ENCODE data around the gene C6orf58. TPM values are rescaled to one million over a fixed set of nuclear protein-coding genes. Genes with fewer than 3 reads are reported as not detected.
"Not testable (repeated sequence)": the region's sequence is repeated elsewhere in the genome, so short reads cannot be mapped to it uniquely, and the experiment has no call there.

The C6orf58 gene
- total and polyA plus RNA-seq, 2 donors, result 0.05 to 0.25 TPM

- 96% methylated on average over 2 of the region's 2 CpGs for WGBS
- no peaks in the 10 kb centered on the region for H3K4me1 ChIP-seq (ENCODE audit: control insufficient read depth in 2 of 2, insufficient read depth in 2 of 2, low read length in 2 of 2)
- no peaks in the 10 kb centered on the region for H3K27me3 ChIP-seq (ENCODE audit: control insufficient read depth in 2 of 2, insufficient read depth in 1 of 2, low read length in 1 of 2)
- H3K27ac ChIP-seq (ENCODE audit: low read depth in 1 of 2, low read length in 1 of 2), result no peak overlapping the region
- no peaks in the 10 kb centered on the region for H3K36me3 ChIP-seq (ENCODE audit: control insufficient read depth in 2 of 2, insufficient read depth in 2 of 2, low read length in 1 of 2)
- H3K9me3 ChIP-seq (ENCODE audit: control insufficient read depth in 2 of 2, insufficient read depth in 1 of 2, low read length in 1 of 2), result no peaks in the 10 kb centered on the region
- H3K4me3 ChIP-seq (ENCODE audit: low read length in 2 of 2), result no peak overlapping the region
- no peak for DNase-seq (ENCODE audit: low read depth in 6 of 9, low spot score in 9 of 9)
Measured at GRCh38 chr6:127585123-127585522, 8.1 kb downstream of the C6orf58 start.

DNA sequence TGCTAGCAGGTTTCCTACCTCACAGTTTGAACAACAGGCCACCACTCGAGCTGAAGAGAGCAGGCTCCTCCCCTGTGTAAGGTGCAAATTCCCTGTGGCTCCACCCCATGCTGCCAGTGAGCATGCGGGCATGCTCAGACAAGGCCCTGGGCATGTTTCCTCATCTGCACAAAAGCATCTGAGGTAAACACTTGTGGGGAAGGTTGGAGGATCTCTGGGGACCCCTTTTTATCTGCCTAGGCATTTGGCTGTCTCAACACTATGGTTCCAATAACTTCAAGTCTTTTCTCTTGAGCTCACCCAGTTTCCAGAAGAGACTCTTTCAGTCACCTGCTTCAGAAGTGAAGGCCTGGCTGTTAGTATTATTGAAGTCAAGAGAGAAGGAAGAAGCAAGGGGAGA is 9.4 kb downstream of the C6orf58 start:
- DNase-seq (ENCODE audit: low read depth in 6 of 9, low spot score in 9 of 9), result no peak
- H3K27ac ChIP-seq (ENCODE audit: low read depth in 1 of 2, low read length in 1 of 2), result no peak overlapping the region
- H3K9me3 ChIP-seq (ENCODE audit: control insufficient read depth in 2 of 2, insufficient read depth in 1 of 2, low read length in 1 of 2), result no peaks in the 10 kb centered on the region
- WGBS, result 43% methylated on average over 2 of the region's 2 CpGs
- no peaks in the 10 kb centered on the region for H3K27me3 ChIP-seq (ENCODE audit: control insufficient read depth in 2 of 2, insufficient read depth in 1 of 2, low read length in 1 of 2)
- H3K4me3 ChIP-seq (ENCODE audit: low read length in 2 of 2), result no peak overlapping the region
- H3K4me1 ChIP-seq (ENCODE audit: control insufficient read depth in 2 of 2, insufficient read depth in 2 of 2, low read length in 2 of 2), result no peaks in the 10 kb centered on the region
- H3K36me3 ChIP-seq (ENCODE audit: control insufficient read depth in 2 of 2, insufficient read depth in 2 of 2, low read length in 1 of 2), result no peaks in the 10 kb centered on the region

- 88% methylated on average over 2 of the region's 2 CpGs for WGBS
- Histone ChIP-seq H3K9me3 (ENCODE audit: control insufficient read depth in 2 of 2, insufficient read depth in 1 of 2, low read length in 1 of 2) (no peaks in the 10 kb centered on the region), H3K4me1 (ENCODE audit: control insufficient read depth in 2 of 2, insufficient read depth in 2 of 2, low read length in 2 of 2) (no peaks in the 10 kb centered on the region), H3K27me3 (ENCODE audit: control insufficient read depth in 2 of 2, insufficient read depth in 1 of 2, low read length in 1 of 2) (no peaks in the 10 kb centered on the region), H3K36me3 (ENCODE audit: control insufficient read depth in 2 of 2, insufficient read depth in 2 of 2, low read length in 1 of 2) (no peaks in the 10 kb centered on the region), H3K27ac (ENCODE audit: low read depth in 1 of 2, low read length in 1 of 2) (no peak overlapping the region), H3K4me3 (ENCODE audit: low read length in 2 of 2) (no peak overlapping the region)
- DNase-seq (ENCODE audit: low read depth in 6 of 9, low spot score in 9 of 9), result no peak
Measured at GRCh38 chr6:127587875-127588274, 10.9 kb downstream of the C6orf58 start.

- H3K36me3 ChIP-seq (ENCODE audit: control insufficient read depth in 2 of 2, insufficient read depth in 2 of 2, low read length in 1 of 2), result no peaks in the 10 kb centered on the region
- no peaks in the 10 kb centered on the region for H3K4me1 ChIP-seq (ENCODE audit: control insufficient read depth in 2 of 2, insufficient read depth in 2 of 2, low read length in 2 of 2)
- no peaks in the 10 kb centered on the region for H3K9me3 ChIP-seq (ENCODE audit: control insufficient read depth in 2 of 2, insufficient read depth in 1 of 2, low read length in 1 of 2)
- no peak for DNase-seq (ENCODE audit: low read depth in 6 of 9, low spot score in 9 of 9)
- H3K27ac ChIP-seq (ENCODE audit: low read depth in 1 of 2, low read length in 1 of 2), result no peak overlapping the region
- no peaks in the 10 kb centered on the region for H3K27me3 ChIP-seq (ENCODE audit: control insufficient read depth in 2 of 2, insufficient read depth in 1 of 2, low read length in 1 of 2)
- H3K4me3 ChIP-seq (ENCODE audit: low read length in 2 of 2), result no peak overlapping the region
Measured at GRCh38 chr6:127589135-127589534, 12.2 kb downstream of the C6orf58 start.

DNA sequence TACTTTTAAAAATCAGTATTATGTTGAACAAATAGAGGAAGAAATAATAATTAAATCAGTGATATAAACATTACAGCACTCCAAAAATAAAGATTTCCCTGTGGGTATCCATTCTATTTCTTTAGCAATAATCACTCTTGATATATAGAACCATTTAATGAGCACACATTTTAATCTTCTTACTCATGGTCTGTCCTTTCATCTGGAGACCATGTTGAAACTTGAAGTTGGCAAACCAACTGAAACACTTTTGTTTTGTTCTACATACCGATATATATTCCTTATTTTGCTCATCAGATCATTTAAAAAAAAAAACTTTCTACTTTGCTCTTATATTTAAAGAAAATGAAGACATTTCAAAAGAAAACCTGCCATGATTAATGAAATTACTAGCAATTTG is 13.4 kb downstream of the C6orf58 start:
- WGBS, result 89% methylated on average over 1 of the region's 1 CpG
- DNase-seq (ENCODE audit: low read depth in 6 of 9, low spot score in 9 of 9), result no peak
- no peak overlapping the region for H3K4me3 ChIP-seq (ENCODE audit: low read length in 2 of 2)
- H3K4me1 ChIP-seq (ENCODE audit: control insufficient read depth in 2 of 2, insufficient read depth in 2 of 2, low read length in 2 of 2), result no peaks in the 10 kb centered on the region
- H3K27ac ChIP-seq (ENCODE audit: low read depth in 1 of 2, low read length in 1 of 2), result no peak overlapping the region
- H3K27me3 ChIP-seq (ENCODE audit: control insufficient read depth in 2 of 2, insufficient read depth in 1 of 2, low read length in 1 of 2), result no peaks in the 10 kb centered on the region
- no peaks in the 10 kb centered on the region for H3K36me3 ChIP-seq (ENCODE audit: control insufficient read depth in 2 of 2, insufficient read depth in 2 of 2, low read length in 1 of 2)
- H3K9me3 ChIP-seq (ENCODE audit: control insufficient read depth in 2 of 2, insufficient read depth in 1 of 2, low read length in 1 of 2), result no peaks in the 10 kb centered on the region

DNA sequence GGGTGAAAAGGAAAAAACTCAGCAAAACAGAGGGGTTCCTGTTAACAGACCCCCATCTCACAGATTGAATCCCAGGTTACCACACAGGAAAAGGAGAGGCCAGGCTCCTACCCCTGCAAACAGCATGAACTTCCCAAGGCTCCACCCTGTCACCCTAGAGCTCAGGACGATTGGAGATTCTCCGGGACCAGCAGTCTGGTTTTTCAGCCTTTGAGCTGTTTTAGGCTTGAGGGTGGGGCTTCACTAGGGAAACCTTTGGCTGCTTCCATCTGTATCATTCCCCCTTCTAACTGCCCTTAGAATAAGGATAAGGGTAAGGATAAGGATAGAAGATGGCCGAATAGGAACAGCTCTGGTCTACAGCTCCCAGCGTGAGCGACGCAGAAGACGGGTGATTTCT is 16.0 kb downstream of the C6orf58 start:
- Histone ChIP-seq H3K27ac (ENCODE audit: low read depth in 1 of 2, low read length in 1 of 2) (no peak overlapping the region), H3K9me3 (ENCODE audit: control insufficient read depth in 2 of 2, insufficient read depth in 1 of 2, low read length in 1 of 2) (no peaks in the 10 kb centered on the region), H3K27me3 (ENCODE audit: control insufficient read depth in 2 of 2, insufficient read depth in 1 of 2, low read length in 1 of 2) (no peaks in the 10 kb centered on the region), H3K4me3 (ENCODE audit: low read length in 2 of 2) (no peak overlapping the region), H3K4me1 (ENCODE audit: control insufficient read depth in 2 of 2, insufficient read depth in 2 of 2, low read length in 2 of 2) (no peaks in the 10 kb centered on the region), H3K36me3 (ENCODE audit: control insufficient read depth in 2 of 2, insufficient read depth in 2 of 2, low read length in 1 of 2) (no peaks in the 10 kb centered on the region)
- no peak for DNase-seq (ENCODE audit: low read depth in 6 of 9, low spot score in 9 of 9)
- WGBS, result 97% methylated on average over 7 of the region's 7 CpGs

GRCh38 chr6:127593456-127593855 is 16.5 kb downstream of the C6orf58 start:
- H3K4me3 ChIP-seq (ENCODE audit: low read length in 2 of 2); DNase-seq (ENCODE audit: low read depth in 6 of 9, low spot score in 9 of 9); H3K27me3 ChIP-seq (ENCODE audit: control insufficient read depth in 2 of 2, insufficient read depth in 1 of 2, low read length in 1 of 2); H3K4me1 ChIP-seq (ENCODE audit: control insufficient read depth in 2 of 2, insufficient read depth in 2 of 2, low read length in 2 of 2); H3K27ac ChIP-seq (ENCODE audit: low read depth in 1 of 2, low read length in 1 of 2); H3K36me3 ChIP-seq (ENCODE audit: control insufficient read depth in 2 of 2, insufficient read depth in 2 of 2, low read length in 1 of 2); H3K9me3 ChIP-seq (ENCODE audit: control insufficient read depth in 2 of 2, insufficient read depth in 1 of 2, low read length in 1 of 2): not testable (repeated sequence)
- 88% methylated on average over 15 of the region's 21 CpGs for WGBS

DNA sequence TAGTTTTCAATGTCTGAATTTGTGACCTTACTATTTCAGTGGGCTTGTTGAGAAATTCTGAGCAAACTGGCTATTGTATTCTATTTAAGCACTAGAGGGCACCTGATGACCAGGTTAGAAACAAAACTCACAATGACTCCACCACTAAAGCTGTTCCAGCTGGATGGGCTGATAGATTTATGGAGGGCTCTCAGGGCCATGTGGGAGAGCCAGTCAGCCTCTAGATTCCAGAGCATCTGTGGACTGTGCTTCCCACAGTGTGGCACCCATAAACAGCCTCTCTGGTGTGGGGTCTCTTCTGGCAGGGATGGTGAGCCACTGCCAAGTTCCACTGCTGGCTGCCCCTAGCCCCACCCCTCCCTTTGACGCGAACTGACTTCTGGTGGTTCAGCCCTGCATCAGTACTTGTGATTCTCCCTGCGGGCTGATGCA is 29.2 kb downstream of the C6orf58 start:
- H3K36me3 ChIP-seq (ENCODE audit: control insufficient read depth in 2 of 2, insufficient read depth in 2 of 2, low read length in 1 of 2), result no peaks in the 10 kb centered on the region
- H3K4me1 ChIP-seq (ENCODE audit: control insufficient read depth in 2 of 2, insufficient read depth in 2 of 2, low read length in 2 of 2), result no peaks in the 10 kb centered on the region
- no peaks in the 10 kb centered on the region for H3K9me3 ChIP-seq (ENCODE audit: control insufficient read depth in 2 of 2, insufficient read depth in 1 of 2, low read length in 1 of 2)
- H3K27me3 ChIP-seq (ENCODE audit: control insufficient read depth in 2 of 2, insufficient read depth in 1 of 2, low read length in 1 of 2), result no peaks in the 10 kb centered on the region
- no peak overlapping the region for H3K27ac ChIP-seq (ENCODE audit: low read depth in 1 of 2, low read length in 1 of 2)
- 71% methylated on average over 3 of the region's 3 CpGs for WGBS
- peak in 5 of 9 donors; percentile 3 to 43 (median 19) for DNase-seq (ENCODE audit: low read depth in 6 of 9, low spot score in 9 of 9)
- no peak overlapping the region for H3K4me3 ChIP-seq (ENCODE audit: low read length in 2 of 2)

DNA sequence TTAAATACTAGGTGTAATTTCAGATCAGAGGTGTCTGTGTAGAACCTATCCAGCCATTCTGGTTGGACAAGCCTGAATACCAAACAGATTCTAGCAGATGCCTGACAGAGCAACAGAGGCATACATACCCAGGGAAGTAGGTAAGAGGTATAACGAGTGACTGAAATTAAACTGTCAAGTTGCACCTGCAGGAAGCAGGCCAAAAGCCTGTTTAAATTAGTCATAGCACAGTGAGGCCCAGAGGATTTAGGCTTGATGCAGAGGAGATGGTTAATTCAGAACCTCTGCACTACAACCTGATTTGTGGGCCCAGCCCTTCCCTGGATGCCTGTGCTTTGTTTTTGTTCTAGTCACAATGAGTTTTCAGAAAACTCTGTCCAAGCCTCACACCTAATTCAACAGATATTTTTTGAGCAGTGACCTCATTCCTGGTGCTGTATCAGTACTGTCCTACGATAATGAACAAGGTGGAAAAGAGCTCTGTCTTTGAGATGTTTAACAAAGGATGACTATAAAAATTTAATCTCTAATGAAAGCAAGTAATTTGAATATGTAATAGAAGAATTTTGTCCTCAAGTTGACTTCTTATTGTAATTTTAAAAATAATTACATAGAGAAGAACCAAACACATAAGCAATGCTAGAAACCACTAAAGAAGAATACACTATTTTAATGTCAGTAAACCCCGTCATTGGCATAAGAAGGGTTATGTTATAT is 31.7 kb downstream of the C6orf58 start:
- WGBS, result 71% methylated on average over 3 of the region's 3 CpGs

More for the DNA sequence above, 31.7 kb downstream of the C6orf58 start:
- no peaks in the 10 kb centered on the region for H3K36me3 ChIP-seq (ENCODE audit: control insufficient read depth in 2 of 2, insufficient read depth in 2 of 2, low read length in 1 of 2)
- no peaks in the 10 kb centered on the region for H3K4me1 ChIP-seq (ENCODE audit: control insufficient read depth in 2 of 2, insufficient read depth in 2 of 2, low read length in 2 of 2)
- DNase-seq (ENCODE audit: low read depth in 6 of 9, low spot score in 9 of 9), result peak in 1 of 9 donors; percentile 0
- H3K9me3 ChIP-seq (ENCODE audit: control insufficient read depth in 2 of 2, insufficient read depth in 1 of 2, low read length in 1 of 2), result no peaks in the 10 kb centered on the region
- no peak overlapping the region for H3K27ac ChIP-seq (ENCODE audit: low read depth in 1 of 2, low read length in 1 of 2)
- no peak overlapping the region for H3K4me3 ChIP-seq (ENCODE audit: low read length in 2 of 2)
- no peaks in the 10 kb centered on the region for H3K27me3 ChIP-seq (ENCODE audit: control insufficient read depth in 2 of 2, insufficient read depth in 1 of 2, low read length in 1 of 2)
